Activated CD4-positive, alpha-beta T cell treated with anti-CD3 and anti-CD28 coated beads for 48 hours (primary cell): Measurements from ENCODE around the gene HBE1.
"Not testable (repeated sequence)": the region's sequence is repeated elsewhere in the genome, so short reads cannot be mapped to it uniquely, and the experiment has no call there.

Experiments
- DNase-seq: peaks from one replicate; pipeline ENCODE4 v3.0.0-alpha.2; 2020

HBE1 gene

DNA sequence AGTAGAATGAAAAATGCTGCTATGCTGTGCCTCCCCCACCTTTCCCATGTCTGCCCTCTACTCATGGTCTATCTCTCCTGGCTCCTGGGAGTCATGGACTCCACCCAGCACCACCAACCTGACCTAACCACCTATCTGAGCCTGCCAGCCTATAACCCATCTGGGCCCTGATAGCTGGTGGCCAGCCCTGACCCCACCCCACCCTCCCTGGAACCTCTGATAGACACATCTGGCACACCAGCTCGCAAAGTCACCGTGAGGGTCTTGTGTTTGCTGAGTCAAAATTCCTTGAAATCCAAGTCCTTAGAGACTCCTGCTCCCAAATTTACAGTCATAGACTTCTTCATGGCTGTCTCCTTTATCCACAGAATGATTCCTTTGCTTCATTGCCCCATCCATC lies 14.9 kb upstream of the HBE1 start:
- DNase-seq = no peak

DNA sequence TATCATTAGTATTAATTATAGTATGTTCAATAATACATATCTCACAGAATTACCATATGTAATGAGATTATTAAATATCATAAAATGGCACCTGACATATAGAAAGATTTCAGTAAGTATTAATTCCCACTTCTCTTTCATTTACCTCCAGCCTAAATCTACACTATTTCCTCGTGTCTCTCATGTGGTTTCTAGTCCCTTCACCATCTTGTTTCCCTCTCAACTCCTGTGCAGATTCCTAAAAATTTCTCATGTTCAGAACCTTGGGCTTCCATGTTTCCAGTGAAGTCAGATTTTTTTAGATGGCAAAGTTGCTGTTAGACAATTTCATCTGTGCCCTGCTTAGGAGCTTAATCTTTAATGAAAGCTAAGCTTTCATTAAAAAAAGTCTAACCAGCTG lies 14.1 kb upstream of the HBE1 start:
- DNase-seq = no peak

DNA sequence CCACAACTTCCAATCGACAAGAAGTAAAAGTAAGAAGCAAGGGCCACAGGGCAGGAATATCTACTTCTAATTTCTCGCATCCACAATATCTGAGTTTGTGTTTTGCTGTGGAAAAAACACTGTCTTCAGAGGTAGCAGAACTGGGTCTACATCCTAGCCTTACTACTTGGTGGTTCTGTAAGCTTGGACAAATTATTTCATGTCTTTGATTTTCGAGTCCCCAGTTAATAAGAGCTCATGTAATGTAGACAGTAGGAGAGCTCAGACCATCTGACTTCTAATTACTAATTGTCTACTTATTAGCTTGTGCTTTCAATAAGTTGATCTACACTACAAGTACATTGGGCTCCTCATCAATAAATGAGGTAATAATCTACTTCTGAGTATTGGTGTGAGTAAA lies 13.3 kb upstream of the HBE1 start:
- no peak for DNase-seq

DNA sequence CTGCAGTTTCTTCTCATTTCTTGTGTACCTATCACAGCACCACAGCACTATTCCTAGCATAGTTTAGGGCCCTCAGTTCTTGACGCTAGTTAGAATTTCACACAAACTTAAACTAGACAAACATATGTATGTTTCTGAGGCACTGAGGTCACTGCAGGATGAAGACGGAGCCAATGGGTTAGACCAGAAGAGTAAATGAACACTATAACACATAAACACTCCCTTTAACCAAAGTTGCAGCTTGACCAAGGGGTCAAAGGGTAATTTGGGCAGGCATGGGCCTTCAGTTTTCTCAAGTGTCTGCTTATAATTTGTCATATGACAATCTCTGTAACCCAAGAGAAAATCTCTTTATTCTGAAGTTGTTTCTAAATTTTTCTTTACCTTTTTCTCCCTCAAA lies 12.9 kb upstream of the HBE1 start:
- no peak for DNase-seq

DNA sequence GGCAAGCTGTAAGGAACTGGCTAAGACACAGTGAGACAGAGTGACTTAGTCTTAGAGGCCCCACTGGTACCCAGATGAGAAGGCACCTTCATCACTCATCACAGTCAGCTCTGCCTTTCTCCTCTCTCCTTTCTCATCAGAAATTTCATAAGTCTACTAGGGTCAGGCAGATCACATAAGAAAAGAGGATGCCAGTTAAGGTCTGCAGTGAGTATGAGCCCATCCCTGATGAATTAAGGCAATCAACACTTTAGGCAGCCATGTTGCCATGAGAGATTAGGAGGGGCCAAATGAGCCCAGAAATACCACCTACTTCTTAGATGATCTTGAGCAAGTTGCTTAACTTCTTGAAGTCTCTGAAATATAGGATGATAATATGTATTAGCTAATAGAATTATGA lies 11.9 kb upstream of the HBE1 start:
- DNase-seq = no peak

DNA sequence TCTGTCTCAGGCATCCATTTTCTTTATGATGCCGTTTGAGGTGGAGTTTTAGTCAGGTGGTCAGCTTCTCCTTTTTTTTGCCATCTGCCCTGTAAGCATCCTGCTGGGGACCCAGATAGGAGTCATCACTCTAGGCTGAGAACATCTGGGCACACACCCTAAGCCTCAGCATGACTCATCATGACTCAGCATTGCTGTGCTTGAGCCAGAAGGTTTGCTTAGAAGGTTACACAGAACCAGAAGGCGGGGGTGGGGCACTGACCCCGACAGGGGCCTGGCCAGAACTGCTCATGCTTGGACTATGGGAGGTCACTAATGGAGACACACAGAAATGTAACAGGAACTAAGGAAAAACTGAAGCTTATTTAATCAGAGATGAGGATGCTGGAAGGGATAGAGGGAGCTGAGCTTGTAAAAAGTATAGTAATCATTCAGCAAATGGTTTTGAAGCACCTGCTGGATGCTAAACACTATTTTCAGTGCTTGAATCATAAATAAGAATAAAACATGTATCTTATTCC lies 10.9 kb upstream of the HBE1 start:
- DNase-seq = peak; percentile 40

DNA sequence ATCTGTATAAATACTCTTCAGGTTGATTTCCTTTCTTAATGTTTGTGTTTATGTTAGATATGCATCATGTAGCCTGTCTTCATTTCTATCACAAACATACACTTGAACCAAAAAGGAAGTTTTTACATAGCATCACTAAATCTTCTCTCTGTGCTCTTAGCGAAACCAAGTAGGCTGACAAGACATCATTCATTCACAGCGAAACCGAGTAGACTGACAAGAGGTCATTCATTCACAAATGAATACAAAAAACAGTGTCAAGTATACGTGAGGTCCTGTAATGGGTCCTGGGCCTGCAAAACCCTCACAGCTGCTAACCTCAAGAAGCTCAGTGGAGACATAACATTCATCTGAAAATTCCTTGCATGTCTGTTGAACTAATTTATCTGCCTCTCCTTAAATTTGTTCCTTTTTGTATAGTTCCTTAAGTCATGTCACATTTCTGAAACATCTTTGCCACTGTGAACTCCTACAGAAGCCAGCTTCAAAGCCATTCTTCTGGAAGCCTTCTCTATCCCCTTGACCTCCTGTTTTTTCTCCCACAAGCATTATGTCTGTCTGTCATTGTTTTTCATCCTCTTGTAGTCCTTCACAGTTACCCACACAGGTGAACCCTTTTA lies 9.8 kb upstream of the HBE1 start:
- DNase-seq = no peak

DNA sequence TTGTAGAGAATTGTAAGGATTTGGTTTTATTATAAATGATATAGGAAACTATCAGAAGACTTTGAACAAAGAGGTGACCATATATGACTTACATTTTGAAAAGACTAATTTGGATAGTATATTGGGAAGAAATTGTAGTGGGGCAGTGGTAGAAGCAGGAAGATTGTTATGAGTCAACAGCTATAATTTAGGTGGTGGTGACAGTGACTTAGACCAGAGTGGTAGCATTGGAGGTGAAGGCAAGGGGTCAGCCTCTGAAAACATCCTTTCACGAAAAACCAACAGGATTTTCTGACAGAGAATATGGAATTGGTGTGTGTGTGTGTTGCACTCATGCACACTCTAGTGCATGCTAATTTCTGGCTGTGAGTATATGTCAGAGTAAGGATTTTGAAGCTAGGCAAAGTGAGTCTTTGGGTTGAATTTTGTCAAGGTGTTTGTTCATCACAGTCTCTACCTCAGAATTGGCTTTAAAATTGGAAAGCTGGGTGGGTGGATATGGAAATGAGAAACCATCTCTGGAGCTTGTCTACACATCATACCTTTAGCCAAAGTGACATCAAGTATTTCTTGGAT lies 8.2 kb upstream of the HBE1 start:
- no peak for DNase-seq

DNA sequence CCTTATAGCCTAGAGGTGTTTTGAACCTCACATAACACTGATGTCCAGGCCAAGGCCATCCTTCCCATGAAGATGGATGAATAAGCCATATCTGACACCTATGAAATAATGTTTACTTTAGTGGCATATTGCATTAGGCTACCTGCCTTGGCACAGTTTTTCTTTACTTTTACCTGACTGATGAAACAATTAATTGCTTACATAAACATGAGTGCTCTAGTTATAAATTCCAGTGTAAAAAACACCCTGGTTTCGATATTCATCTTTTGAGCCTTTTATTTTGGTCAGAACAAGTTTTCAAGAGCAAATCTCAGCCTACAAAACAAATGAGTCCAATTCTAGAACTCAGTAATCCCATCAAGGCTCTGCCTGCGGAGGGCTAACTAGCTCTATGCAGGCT lies 7.0 kb upstream of the HBE1 start:
- no peak for DNase-seq

DNA sequence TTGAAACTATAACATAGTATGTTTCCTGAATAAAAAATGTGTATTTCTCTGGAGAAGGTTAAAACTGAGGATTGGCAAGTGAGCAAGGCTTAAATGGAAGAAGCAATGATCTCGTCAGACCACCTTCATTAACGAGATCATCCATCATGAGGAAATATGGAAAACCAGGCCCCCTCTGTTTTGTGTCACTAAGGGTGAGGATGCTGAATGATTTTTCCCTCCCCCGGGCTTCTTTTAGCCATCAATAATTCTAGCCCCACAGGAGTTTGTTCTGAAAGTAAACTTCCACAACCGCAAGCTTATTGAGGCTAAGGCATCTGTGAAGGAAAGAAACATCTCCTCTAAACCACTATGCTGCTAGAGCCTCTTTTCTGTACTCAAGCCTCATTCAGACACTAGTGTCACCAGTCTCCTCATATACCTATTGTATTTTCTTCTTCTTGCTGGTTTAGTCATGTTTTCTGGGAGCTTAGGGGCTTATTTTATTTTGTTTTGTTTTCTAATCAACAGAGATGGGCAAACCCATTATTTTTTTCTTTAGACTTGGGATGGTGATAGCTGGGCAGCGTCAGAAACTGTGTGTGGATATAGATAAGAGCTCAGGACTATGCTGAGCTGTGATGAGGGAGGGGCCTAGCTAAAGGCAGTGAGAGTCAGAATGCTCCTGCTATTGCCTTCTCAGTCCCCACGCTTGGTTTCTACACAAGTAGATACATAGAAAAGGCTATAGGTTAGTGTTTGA lies 5.8 kb upstream of the HBE1 start:
- DNase-seq = no peak

DNA sequence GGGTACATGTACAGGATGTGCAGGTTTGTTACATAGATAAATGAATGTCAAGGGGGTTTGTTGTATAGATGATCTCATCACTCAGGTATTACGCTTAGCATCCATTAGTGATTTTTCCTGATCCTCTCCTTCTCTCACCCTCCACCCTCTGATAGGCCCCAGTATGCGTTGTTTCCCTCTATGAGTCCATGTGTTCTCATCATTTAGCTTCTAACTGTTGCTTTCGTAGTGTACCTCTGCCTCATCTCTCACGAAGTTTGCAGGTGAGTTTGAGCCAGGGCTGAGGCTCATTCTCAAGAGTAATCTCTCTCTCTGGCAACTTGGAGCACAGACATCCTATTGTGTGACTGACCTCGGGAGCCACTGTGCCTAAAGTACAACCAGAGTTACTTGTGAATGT lies 4.7 kb upstream of the HBE1 start:
- DNase-seq = no peak

DNA sequence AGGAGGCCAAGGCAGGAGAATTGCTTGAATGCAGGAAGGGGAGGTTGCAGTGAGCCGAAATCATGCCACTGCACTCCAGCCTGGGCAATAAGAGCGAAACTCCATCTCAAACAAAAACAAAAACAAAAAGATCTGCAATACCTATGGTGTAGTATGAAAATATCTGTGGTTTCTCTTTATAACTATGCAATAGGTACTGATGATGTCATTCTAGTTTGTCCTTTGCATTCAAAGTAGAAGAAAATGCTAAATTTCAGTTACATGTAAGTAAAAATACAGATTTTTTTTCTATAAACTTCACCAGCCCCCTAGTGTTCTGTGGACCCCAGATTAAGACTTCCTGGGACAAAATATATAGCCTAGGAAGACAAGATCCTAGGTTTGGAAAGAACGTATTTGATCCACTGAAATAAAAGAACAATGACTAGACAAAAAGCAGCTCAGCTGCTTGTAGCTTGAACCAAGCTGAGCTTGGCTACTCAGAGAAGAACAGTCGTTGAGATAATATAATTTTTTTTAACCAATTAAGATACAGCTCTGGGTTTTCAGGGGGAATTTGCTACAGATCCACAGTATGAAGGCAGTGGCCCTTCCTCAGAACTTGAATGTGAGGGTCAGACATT lies 2.8 kb upstream of the HBE1 start:
- no peak for DNase-seq

DNA sequence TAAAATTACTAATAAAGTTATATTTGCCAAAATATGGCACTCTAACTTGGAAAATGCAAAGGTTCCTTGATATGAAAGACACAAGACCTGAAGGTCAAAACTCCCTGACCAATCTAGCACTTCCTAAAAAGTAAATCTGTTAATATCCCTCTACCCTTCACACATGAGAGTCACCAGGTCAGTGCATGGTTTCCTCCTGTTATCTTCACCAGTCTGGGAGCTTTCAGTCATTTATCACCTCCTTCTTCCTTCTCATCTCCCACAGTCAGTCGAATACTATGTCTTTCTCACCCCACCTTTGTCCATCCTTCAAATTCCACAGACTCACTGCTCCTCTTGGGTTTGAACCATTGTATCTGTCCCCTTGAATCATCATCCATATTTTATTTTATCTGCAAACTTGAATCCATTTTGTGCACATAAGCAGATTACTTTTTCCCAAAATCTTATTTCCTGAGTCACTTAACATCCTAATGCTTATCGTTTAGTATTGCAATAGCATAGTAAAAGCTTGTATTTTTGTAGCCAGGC lies 2.6 kb downstream of the HBE1 start:
- no peak for DNase-seq

DNA sequence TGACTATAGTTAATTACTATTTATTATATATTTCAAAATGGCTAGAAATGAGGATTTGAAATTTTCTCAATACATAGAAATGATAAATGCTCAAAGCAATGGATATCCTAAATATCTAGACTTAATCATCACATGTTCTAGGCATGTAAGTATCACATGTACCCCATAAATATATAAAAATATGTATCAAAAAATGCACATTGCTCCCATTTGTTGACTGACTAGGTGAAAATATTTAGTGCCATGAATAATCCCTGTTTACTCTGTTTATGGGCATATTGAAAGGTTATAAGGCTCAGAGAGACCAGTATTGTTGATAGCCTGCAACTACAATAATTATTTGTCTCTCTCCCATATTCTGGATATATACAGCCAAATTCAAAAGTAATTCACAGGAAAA lies 3.1 kb downstream of the HBE1 start:
- DNase-seq = no peak

DNA sequence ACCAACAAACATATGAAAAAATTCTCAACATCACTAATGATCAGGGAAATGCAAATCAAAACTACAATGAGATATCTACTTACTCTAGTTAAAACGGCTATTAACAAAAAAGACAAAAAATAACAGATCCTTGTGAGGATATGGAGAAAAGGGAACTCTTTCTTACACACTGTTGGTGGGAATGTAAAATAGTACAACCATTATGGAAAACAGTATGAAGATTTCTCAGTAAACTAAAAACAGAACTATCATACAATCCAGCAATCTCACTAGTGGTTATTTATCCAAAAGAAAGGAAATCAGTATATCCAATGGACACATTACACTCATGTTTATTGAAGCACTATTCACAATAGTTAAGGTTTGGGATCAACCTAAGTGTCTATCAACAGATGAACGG lies 3.9 kb downstream of the HBE1 start:
- DNase-seq = no peak

DNA sequence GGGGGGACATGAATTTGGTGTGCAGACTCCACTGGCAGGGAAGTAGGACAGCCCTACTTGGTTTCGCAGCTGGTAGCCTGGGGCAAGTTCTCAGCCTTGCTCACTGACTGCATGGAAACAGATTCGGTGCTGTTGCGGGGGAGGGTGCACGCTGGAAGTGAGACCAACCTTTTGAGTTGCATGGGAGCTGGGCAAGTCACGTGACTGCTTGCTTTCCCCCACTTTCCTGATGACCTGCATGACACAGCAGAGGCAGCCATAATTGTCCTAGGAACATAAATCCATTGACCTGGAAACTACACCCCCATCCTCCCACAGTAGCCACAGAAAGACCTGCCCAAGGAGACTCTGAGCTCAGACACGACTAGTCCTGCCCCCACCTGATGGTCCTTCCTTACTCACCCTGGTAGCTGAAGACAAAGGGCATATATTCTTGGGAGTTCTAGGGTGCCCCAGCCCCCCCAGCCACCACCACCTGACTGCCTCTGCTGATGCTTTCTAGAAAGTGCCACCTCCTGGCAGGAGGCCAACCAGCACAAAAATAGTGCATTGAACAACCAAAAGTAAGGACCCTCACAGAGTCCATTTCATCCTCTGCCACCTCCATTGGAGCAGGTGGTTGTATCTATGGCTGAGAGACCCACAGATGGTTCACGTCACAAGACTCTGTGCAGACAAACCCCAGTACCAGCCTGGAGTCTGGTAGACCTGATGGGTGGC lies 11.0 kb downstream of the HBE1 start:
- DNase-seq = no peak

DNA sequence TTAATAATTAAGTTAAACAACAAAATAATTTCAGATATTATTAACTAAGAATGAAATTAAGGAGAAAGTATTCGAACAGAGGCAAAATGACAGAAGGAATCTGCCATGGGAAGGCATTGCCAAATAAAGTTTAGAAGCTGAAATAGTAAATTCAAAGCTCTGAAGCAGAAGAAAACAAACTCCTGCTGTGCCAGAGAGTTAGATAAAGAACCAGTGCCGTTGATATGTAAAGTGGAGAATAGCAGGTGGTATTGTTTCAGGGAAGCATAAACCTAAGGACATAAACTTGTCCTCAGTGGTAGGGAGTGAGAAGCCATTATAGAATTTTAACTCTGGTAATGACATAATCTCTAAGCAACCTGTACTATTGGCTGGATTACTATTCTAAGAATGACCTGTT lies 12.4 kb downstream of the HBE1 start:
- DNase-seq = no peak

DNA sequence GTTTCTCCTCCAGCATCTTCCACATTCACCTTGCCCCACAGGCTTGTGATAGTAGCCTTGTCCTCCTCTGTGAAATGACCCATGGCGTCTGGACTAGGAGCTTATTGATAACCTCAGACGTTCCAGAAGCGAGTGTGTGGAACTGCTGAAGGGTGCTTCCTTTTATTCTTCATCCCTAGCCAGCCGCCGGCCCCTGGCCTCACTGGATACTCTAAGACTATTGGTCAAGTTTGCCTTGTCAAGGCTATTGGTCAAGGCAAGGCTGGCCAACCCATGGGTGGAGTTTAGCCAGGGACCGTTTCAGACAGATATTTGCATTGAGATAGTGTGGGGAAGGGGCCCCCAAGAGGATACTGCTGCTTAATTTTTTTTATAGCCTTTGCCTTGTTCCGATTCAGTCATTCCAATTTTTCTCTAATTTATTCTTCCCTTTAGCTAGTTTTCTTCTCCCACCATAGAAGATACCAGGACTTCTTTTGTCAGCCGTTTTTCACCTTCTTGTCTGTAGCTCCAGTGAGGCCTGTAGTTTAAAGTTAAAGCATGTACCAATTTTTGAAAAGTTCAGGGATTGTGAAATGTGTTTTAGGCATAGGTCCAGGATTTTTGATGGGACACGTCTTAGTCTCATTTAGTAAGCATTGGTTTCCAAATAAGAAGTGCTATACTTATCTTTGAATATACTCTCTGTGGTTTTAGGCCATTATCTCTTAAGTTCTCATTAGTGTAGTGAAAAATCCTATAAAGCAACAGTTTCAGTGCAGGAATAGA lies 14.9 kb downstream of the HBE1 start, which contains the start of gene HBG2:
Gene HBG2 (minus strand): TSS at position 136 of the 768 bp plus-strand sequence. CDS start 53 bp downstream, at position 83.
- DNase-seq = not testable (repeated sequence)

DNA sequence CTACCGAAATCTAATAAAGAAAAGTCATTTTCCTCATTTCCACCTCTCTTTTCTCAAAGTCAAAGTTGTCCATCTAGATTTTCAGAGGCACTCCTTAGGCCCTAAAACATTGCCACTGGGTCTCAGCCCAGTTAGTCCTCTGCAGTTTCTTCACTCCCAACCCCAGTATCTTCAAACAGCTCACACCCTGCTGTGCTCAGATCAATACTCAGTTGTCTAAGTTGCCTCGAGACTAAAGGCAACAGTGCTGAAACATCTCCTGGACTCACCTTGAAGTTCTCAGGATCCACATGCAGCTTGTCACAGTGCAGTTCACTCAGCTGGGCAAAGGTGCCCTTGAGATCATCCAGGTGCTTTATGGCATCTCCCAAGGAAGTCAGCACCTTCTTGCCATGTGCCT lies 15.7 kb downstream of the HBE1 start:
- not testable (repeated sequence) for DNase-seq

DNA sequence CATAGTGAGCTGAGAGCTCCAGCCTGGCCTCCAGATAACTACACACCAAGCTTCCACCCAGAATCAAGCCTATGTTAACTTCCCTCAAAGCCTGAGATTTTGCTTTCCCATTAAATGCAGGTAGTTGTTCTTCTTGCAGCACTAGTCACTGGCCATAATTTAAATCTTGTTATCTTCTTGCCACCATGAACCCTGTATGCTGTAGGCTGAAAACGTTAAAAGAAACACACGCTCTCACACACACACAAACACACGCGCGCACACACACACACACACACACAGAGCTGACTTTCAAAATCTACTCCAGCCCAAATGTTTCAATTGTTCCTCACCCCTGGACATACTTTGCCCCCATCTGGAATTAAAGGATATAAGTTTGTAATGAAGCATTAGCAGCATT lies 16.3 kb downstream of the HBE1 start:
- DNase-seq = not testable (repeated sequence)

DNA sequence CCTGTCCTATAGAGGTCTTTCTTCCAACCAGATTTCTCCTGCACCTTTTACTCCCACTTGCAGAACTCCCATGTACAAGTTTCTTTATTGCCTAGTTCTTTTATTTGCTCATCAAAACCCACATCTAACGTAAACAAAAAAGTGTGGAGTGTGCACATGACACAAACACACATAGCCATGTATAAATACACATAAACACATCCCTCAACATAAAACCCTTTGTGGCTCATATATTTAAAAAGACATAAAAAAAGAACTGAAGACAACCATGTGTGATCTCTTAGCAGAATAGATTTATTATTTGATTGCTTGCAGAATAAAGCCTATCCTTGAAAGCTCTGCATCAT lies 16.9 kb downstream of the HBE1 start:
- DNase-seq = no peak
